Measurements from ENCODE around the gene FRRS1L.

The FRRS1L gene

DNA sequence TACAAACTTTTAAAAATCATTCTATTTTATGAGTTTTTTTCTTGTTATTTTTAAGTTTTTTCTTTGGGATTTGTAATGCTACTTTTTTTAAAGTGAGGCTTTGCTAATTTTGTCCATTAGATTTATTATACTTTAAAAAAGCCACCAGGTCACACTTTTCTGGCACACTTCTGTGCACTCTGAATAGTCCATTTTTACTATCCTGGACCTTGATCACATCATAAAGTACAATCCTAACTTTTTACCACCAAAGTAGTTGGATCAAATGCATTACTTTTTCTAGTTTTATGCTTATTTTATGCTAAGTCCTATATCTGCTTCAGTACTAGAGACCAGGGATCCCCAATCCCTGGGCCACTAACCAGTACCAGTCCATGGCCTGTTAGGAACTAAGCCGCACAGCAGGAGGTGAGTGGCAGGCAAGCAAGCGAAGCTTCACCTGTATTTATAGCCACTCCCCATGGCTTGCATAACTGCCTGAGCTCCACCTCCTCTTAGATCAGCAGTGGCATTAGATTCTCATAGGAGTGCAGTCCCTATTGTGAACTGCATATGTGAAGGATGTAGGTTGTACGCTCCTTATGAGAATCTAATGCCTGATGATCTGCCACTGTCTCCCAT is 16.0 kb downstream of the FRRS1L start:
- TF ChIP-seq ZBTB7A (IDR thresholded peaks at IDR 0.05; ENCODE audit: low read depth) (no peak), CEBPB (IDR thresholded peaks at IDR 0.05) (peak; percentile 90)

DNA sequence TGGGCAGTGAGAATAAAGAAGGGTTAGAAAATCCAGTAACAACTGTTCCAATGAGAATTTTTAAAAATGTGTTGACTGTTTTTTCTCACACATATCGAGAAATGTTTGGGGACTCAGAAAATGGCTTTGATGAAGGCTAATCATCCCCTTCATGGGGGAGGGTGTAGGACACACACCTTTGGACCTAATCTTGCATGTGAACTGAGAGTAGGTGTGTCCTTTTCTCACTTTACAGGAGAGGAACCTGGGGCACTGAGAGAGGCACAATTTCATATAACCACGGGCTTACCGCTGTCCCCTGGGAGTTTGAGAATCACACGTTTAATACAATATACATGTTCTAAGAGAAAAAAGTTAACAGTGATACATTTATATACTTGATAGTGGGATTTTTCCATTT is 17.3 kb downstream of the FRRS1L start:
- TF ChIP-seq EGR1 (IDR thresholded peaks at IDR 0.05) (no peak), TAF1 (IDR thresholded peaks at IDR 0.05; ENCODE audit: low read depth) (no peak), ZBTB7A (IDR thresholded peaks at IDR 0.05; ENCODE audit: low read depth) (no peak), RAD21 (IDR thresholded peaks at IDR 0.05; ENCODE audit: low read depth) (no peak), EP300 (IDR thresholded peaks at IDR 0.05; ENCODE audit: borderline replicate concordance) (no peak), CEBPB (IDR thresholded peaks at IDR 0.05) (no peak), FOXM1 (IDR thresholded peaks at IDR 0.05; ENCODE audit: borderline replicate concordance, low read depth) (no peak), TCF12 (IDR thresholded peaks at IDR 0.05; ENCODE audit: low read depth) (no peak), TEAD4 (IDR thresholded peaks at IDR 0.05) (no peak)
- TF ChIP-seq, protein P1, sequence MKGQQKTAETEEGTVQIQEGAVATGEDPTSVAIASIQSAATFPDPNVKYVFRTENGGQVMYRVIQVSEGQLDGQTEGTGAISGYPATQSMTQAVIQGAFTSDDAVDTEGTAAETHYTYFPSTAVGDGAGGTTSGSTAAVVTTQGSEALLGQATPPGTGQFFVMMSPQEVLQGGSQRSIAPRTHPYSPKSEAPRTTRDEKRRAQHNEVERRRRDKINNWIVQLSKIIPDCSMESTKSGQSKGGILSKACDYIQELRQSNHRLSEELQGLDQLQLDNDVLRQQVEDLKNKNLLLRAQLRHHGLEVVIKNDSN (IDR thresholded peaks at IDR 0.05), result no peak
- TF ChIP-seq, protein P2, sequence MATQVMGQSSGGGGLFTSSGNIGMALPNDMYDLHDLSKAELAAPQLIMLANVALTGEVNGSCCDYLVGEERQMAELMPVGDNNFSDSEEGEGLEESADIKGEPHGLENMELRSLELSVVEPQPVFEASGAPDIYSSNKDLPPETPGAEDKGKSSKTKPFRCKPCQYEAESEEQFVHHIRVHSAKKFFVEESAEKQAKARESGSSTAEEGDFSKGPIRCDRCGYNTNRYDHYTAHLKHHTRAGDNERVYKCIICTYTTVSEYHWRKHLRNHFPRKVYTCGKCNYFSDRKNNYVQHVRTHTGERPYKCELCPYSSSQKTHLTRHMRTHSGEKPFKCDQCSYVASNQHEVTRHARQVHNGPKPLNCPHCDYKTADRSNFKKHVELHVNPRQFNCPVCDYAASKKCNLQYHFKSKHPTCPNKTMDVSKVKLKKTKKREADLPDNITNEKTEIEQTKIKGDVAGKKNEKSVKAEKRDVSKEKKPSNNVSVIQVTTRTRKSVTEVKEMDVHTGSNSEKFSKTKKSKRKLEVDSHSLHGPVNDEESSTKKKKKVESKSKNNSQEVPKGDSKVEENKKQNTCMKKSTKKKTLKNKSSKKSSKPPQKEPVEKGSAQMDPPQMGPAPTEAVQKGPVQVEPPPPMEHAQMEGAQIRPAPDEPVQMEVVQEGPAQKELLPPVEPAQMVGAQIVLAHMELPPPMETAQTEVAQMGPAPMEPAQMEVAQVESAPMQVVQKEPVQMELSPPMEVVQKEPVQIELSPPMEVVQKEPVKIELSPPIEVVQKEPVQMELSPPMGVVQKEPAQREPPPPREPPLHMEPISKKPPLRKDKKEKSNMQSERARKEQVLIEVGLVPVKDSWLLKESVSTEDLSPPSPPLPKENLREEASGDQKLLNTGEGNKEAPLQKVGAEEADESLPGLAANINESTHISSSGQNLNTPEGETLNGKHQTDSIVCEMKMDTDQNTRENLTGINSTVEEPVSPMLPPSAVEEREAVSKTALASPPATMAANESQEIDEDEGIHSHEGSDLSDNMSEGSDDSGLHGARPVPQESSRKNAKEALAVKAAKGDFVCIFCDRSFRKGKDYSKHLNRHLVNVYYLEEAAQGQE (IDR thresholded peaks at IDR 0.05; ENCODE audit: low read depth), result no peak

DNA sequence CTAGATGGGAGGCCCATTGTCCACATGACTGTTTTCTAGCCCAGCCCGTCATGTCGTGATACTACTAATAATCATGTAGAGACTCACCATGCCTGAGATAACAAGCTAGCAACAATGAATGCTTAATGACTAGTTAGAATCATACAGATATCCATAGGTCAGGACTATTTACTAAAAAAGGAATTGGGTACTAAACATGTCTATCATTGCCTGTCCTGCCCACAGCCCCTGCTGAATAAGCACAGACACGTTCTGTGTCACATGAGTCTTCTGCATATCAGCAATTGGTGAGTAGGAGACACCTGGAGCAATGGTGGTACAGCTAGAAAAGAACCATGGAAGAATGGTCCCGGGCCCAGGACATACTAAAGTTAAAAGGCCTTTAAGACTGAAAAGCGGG is 18.0 kb downstream of the FRRS1L start:
- TF ChIP-seq, protein P3, sequence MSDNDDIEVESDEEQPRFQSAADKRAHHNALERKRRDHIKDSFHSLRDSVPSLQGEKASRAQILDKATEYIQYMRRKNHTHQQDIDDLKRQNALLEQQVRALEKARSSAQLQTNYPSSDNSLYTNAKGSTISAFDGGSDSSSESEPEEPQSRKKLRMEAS (IDR thresholded peaks at IDR 0.05), result no peak
- TF ChIP-seq CREB1 (IDR thresholded peaks at IDR 0.05; ENCODE audit: low read depth) (no peak), TCF12 (IDR thresholded peaks at IDR 0.05; ENCODE audit: low read depth) (no peak), FOXM1 (IDR thresholded peaks at IDR 0.05; ENCODE audit: borderline replicate concordance, low read depth) (no peak), CEBPB (IDR thresholded peaks at IDR 0.05) (no peak)
- TF ChIP-seq, protein P1 (IDR thresholded peaks at IDR 0.05), result no peak
- TF ChIP-seq, protein P2 (IDR thresholded peaks at IDR 0.05; ENCODE audit: low read depth), result no peak

DNA sequence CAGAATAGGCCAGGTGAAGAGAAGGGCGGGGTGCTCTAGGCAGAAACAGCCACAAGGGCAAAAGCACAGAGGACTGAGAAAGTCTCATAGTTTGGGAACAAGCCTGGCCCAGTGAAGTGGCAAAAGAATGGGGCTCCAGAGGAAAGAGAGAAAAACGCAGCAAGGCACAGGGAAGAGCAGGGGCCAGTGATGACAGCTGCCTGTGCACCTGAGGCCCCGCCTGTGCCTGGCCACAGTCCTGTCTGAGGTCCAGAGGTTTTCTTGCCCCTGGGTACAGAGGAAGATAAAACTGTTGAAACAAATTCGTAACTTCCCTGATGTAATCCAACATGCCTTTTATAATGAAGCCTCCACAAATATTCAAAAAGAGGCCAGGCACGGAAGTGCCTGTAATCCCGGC is 22.0 kb downstream of the FRRS1L start:
- no peak for TF ChIP-seq EGR1 (IDR thresholded peaks at IDR 0.05)

DNA sequence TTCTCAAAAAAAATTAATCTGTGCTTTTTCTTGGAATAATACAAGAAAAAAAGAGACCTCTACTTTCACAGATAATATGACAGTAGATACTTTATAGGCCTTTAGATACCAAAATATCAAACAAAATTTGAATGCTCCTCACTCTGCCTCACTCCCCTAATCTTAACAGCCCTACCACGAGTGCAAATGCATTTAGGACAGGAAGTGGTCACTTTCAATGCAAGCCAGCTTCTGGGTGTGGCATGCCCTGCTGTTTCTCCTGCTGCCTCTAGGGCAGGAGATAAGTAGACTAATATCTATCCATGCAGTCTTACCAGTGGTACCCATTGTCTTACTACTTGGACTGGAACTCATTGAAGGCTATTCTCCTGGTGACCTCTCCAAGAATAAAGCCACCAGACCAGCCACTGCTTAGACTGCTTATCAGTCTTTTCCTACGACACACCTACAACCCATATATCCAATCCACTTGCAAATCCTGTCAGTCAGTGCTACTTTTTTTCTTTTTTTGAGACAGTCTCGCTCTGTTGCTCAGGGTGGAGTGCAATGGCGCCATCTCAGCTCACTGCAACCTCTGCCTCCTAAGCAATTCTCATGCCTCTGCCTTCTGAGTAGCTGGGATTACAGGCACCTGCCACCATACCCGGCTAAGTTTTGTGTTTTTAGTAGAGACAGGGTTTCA is 23.0 kb downstream of the FRRS1L start:
- TF ChIP-seq RAD21 (IDR thresholded peaks at IDR 0.05; ENCODE audit: low read depth) (peak; percentile 14; the same call in 1 of the 2 replicates), CREB1 (IDR thresholded peaks at IDR 0.05; ENCODE audit: low read depth) (no peak)

DNA sequence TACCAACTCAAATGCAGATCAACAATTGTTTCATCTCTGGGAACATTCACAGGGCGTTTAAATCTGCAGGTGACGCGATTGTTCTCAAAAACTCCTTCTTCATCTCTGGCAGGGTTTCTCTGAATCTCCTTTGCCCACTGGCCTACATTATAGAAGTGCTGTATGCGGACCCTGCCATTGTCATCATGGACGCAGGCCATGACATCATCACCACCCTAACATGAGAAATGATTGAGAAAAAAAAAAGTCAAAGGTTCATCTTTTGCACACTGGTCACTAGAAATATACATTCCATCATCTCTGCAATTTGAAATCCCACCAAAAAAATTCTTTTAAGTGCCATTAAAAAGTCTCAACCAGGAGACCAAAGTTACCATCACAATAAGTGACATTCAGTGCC is 25.7 kb downstream of the FRRS1L start:
- TF ChIP-seq RAD21 (IDR thresholded peaks at IDR 0.05; ENCODE audit: low read depth) (no peak), ZBTB7A (IDR thresholded peaks at IDR 0.05; ENCODE audit: low read depth) (no peak), TEAD4 (IDR thresholded peaks at IDR 0.05) (no peak), CEBPB (IDR thresholded peaks at IDR 0.05) (no peak)
- TF ChIP-seq, protein P3 (IDR thresholded peaks at IDR 0.05), result no peak
- TF ChIP-seq, protein P1 (IDR thresholded peaks at IDR 0.05), result no peak

DNA sequence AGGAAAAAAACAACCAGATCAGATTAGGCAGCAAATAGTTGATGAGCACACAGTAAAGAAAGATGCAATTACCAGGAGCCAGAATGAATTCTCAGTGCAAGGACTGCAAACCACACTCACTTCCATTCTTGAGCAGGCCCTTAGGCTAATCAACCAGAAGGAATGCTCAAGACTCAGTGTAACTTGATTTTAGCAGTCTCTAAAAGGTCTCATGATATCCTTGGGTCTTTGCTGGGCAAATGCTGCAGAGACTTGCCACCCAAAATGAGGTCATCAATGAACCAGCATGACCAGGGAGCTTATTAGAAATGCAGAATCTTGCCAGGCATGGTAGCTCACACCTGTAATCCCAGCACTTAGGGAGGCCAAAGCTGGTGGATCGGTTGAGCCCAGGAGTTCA is 27.2 kb downstream of the FRRS1L start:
- TF ChIP-seq RAD21 (IDR thresholded peaks at IDR 0.05; ENCODE audit: low read depth) (no peak), YY1 (IDR thresholded peaks at IDR 0.05; ENCODE audit: low read depth) (no peak), CREB1 (IDR thresholded peaks at IDR 0.05; ENCODE audit: low read depth) (no peak), TAF1 (IDR thresholded peaks at IDR 0.05; ENCODE audit: low read depth) (no peak), EGR1 (IDR thresholded peaks at IDR 0.05) (no peak), EP300 (IDR thresholded peaks at IDR 0.05; ENCODE audit: borderline replicate concordance) (no peak), TEAD4 (IDR thresholded peaks at IDR 0.05) (no peak)
- TF ChIP-seq, protein P2 (IDR thresholded peaks at IDR 0.05; ENCODE audit: low read depth), result no peak

All from Ishikawa (cell line).